Ovary (tissue), 9 donors: ENCODE measurements around the gene CTNNAL1. TPM values are rescaled to one million over a fixed set of nuclear protein-coding genes. Genes with fewer than 3 reads are reported as not detected.
"Not testable (repeated sequence)": the region's sequence is repeated elsewhere in the genome, so short reads cannot be mapped to it uniquely, and the experiment has no call there.

ENCODE experiments used
- DNase-seq, 5 donors: peaks; one replicate each; pipeline ENCODE4 v3.0.0-alpha.2; 2019 to 2020
- H3K27ac ChIP-seq, 2 donors: fragments of 200-600 bp; one replicate each; pipeline versions ENCODE4 v1.5.1 to v1.8.0; 2019 to 2022
- H3K27me3 ChIP-seq: fragments of 200-600 bp; one replicate; pipeline ENCODE4 v1.8.0; 2022
- H3K36me3 ChIP-seq: fragments of 200-600 bp; sonication (generic); one replicate; pipeline ENCODE4 v1.5.1; 2019
- H3K4me1 ChIP-seq: one replicate; pipeline ENCODE4 v1.8.1; 2013; ENCODE audit warnings: mild to moderate bottlenecking, moderate library complexity; ENCODE audit not compliant: insufficient read depth
- H3K4me3 ChIP-seq: fragments of 200-600 bp; sonication (generic); one replicate; pipeline ENCODE4 v1.5.1; 2017
- H3K9me3 ChIP-seq, 2 donors: fragments of 200-600 bp in 1 of 2; sonication (generic) in 1 of 2; one replicate each; pipeline versions ENCODE4 v1.5.1 to v1.8.1; 2013 to 2019; ENCODE audit warnings: mild to moderate bottlenecking in 1 of 2, moderate library complexity in 1 of 2
- CTCF ChIP-seq, 3 donors: fragments of 450-650 bp in 2 of 3; fragments of 200-600 bp in 1 of 3; IDR thresholded peaks; one replicate each; pipeline versions ENCODE4 v1.5.1 to v1.8.0; 2016 to 2022; ENCODE audit warnings: antibody characterized with exemption in 3 of 3, mild to moderate bottlenecking in 1 of 3
- EP300 ChIP-seq: sonication (generic); formaldehyde crosslinking; IDR thresholded peaks from one replicate; pipeline ENCODE4 v1.6.1; 2017; ENCODE audit warnings: antibody characterized with exemption
- POLR2A ChIP-seq: fragments of 450-650 bp; IDR thresholded peaks from one replicate; pipeline ENCODE4 v1.6.1; 2017; ENCODE audit warnings: antibody characterized with exemption, mild to moderate bottlenecking, moderate library complexity
- WGBS, 3 donors: extraction: QIAGEN DNeasy Blood & Tissue Kit in 1 of 3; methylation state at CpG; one replicate each; pipeline versions ENCODE4 v1.1.5 to v1.1.7; 2013 to 2017; 5-methylcytosine and 5-hydroxymethylcytosine counted together
- intact Hi-C, 4 donors: fragments of 100-400 bp; cut with DNase I; formaldehyde crosslinking; loops; one replicate each; pipeline versions ENCODE4 v1.11.0 to v1.15.1; 2022 to 2023
- polyA plus RNA-seq, 2 donors: library from polyadenylated mRNA; stranded (reverse); fragments of 200-250 nt in 1 of 2; fragments of 350-450 nt in 1 of 2; fragmentation: Illumina TruSeq in 1 of 2; extraction: RNeasy Lipid Tissue Mini Kit (QIAGEN cat#74804) in 1 of 2; gene quantifications; one replicate each; pipeline ENCODE4 v1.2.3, GENCODE V29; 2013 to 2014
- total RNA-seq, 7 donors: library from RNA; depleted of rRNA in 2 of 7; stranded (reverse); fragments of >200 nt in 2 of 7; fragmentation: NEBNext Ultra II Directional in 3 of 7; extraction: Animal tissue kit (Norgen Biotek cat#: 25700) in 3 of 7; gene quantifications; one replicate each; pipeline versions ENCODE4 v1.1.0 to v1.2.4, GENCODE V29; 2016 to 2023
- donor health status: DM: no; HTN: no; CAD: no; lungs with moderate emphysema.
- donor health status: DM: no; HTN: no; CAD: no.
- donor health status: Bipolar disorder and iron deficiency.
- donor health status: DM: yes; HTN: yes; CAD: no.
- donor health status: DM: no; HTN: no; CAD: no.
- donor health status: DM: yes; HTN: yes; CAD: no.

CTNNAL1 gene
- total and polyA plus RNA-seq, 9 donors, result 82.4 to 238 (median 137) TPM

GRCh38 chr9:108903420-108904103 is 109.7 kb downstream of the CTNNAL1 start:
- H3K27ac ChIP-seq, result no peak overlapping the region
- H3K27me3 ChIP-seq, result no peaks in the 10 kb centered on the region
- no peak overlapping the region for H3K4me3 ChIP-seq
- 85 to 90% (median 87%) methylated on average over 2 of the region's 2 CpGs for WGBS, 3 donors
- no peaks in the 10 kb centered on the region for H3K36me3 ChIP-seq
- TF ChIP-seq EP300, result no peak
- no peak for TF ChIP-seq POLR2A
- TF ChIP-seq CTCF (IDR thresholded peaks at IDR 0.05), result no peak
- DNase-seq, result no peak
- H3K9me3 ChIP-seq, result no peaks in the 10 kb centered on the region
- intact Hi-C loops, result no loop called here
- H3K4me1 ChIP-seq, result no peaks in the 10 kb centered on the region

- H3K27ac ChIP-seq, result no peak overlapping the region
Measured at GRCh38 chr9:108900176-108900575, 113.1 kb downstream of the CTNNAL1 start.

GRCh38 chr9:108899023-108899695 is 114.1 kb downstream of the CTNNAL1 start:
- not testable (repeated sequence) for H3K27ac ChIP-seq, H3K27me3 ChIP-seq, H3K9me3 ChIP-seq, DNase-seq, H3K36me3 ChIP-seq, H3K4me1 ChIP-seq, H3K4me3 ChIP-seq
- intact Hi-C loops, result loop anchor here in 2 of 4 donors (10.0 kb wide), 2 partner anchors 416 to 426 kb away; partner anchors contain the start of gene EPB41L4B (in 1 of the 2)
- WGBS, 3 donors, result 93 to 95% (median 93%) methylated on average over 8 of the region's 8 CpGs

More at GRCh38 chr9:108900176-108900575, 113.1 kb downstream of the CTNNAL1 start:
- 84 to 93% (median 92%) methylated on average over 5 of the region's 5 CpGs for WGBS, 3 donors
- H3K4me3 ChIP-seq, result no peak overlapping the region
- no peak for DNase-seq
- no peaks in the 10 kb centered on the region for H3K36me3 ChIP-seq
- no peaks in the 10 kb centered on the region for H3K4me1 ChIP-seq
- TF ChIP-seq POLR2A (no peak), EP300 (no peak), CTCF (IDR thresholded peaks at IDR 0.05) (no peak)
- no peaks in the 10 kb centered on the region for H3K27me3 ChIP-seq
- intact Hi-C loops, result no loop called here
- H3K9me3 ChIP-seq, result no peaks in the 10 kb centered on the region

- Histone ChIP-seq H3K4me1 (no peaks in the 10 kb centered on the region), H3K4me3 (no peak overlapping the region), H3K27ac (no peak overlapping the region), H3K9me3 (no peaks in the 10 kb centered on the region), H3K27me3 (no peaks in the 10 kb centered on the region), H3K36me3 (no peaks in the 10 kb centered on the region)
- no peak for DNase-seq
- intact Hi-C loops, result loop anchor here in 2 of 4 donors (10.0 kb wide), 2 partner anchors 417 to 427 kb away; partner anchors contain the start of gene EPB41L4B (in 1 of the 2)
- 92 to 94% (median 94%) methylated on average over 2 of the region's 2 CpGs for WGBS, 3 donors
- TF ChIP-seq POLR2A (no peak), CTCF (IDR thresholded peaks at IDR 0.05) (no peak), EP300 (no peak)
Measured at GRCh38 chr9:108897324-108898096, 115.8 kb downstream of the CTNNAL1 start.
